Choroid plexus epithelial cell (primary cell): ENCODE measurements around the gene DTX2.
"Not testable (repeated sequence)": the region's sequence is repeated elsewhere in the genome, so short reads cannot be mapped to it uniquely, and the experiment has no call there.

ENCODE experiments used
- DNase-seq: peaks from one replicate; pipeline ENCODE4 v3.0.0-alpha.2; 2010; ENCODE audit warnings: low read depth
- H3K4me3 ChIP-seq: 2 replicates; pipeline ENCODE4 v1.5.1; 2011; ENCODE audit warnings: low read depth, mild to moderate bottlenecking, control low read depth, low read length, moderate library complexity
- CTCF ChIP-seq: conservative IDR thresholded peaks from 2 replicates; pipeline ENCODE4 v1.5.1; 2011; ENCODE audit warnings: low read depth, mild to moderate bottlenecking, control low read depth, inconsistent platforms, low read length, moderate library complexity

The DTX2 gene

GRCh38 chr7:76461464-76462101 lies at the start of gene DTX2:
DTX2 (plus strand) TSS chr7:76461709; CDS start chr7:76480510, 18,801 bp downstream.
- DNase-seq = not testable (repeated sequence)

GRCh38 chr7:76412249-76412648 lies 49.3 kb upstream of the DTX2 start:
- no peak for TF ChIP-seq CTCF
- no peak for DNase-seq
- H3K4me3 ChIP-seq = no peak overlapping the region

More at GRCh38 chr7:76461464-76462101, at the start of gene DTX2:
- peak within 1 kb of the TSS; percentile 56 for H3K4me3 ChIP-seq

- not testable (repeated sequence) for H3K4me3 ChIP-seq, DNase-seq
These were observed 43.7 kb upstream of the DTX2 start for GRCh38 chr7:76417654-76418310.

- DNase-seq = peak; percentile 97
- not testable (repeated sequence) for H3K4me3 ChIP-seq
These were observed 40.4 kb upstream of the DTX2 start for GRCh38 chr7:76421097-76421496.

GRCh38 chr7:76423666-76424412 lies 37.7 kb upstream of the DTX2 start:
- peak; percentile 21 for DNase-seq
- no peak overlapping the region for H3K4me3 ChIP-seq
- TF ChIP-seq CTCF = no peak

- no peak for DNase-seq
- TF ChIP-seq CTCF = no peak
- no peak within 1 kb of the TSS for H3K4me3 ChIP-seq
These were observed 36.9 kb upstream of the DTX2 start, which contains the start of gene ZP3 for GRCh38 chr7:76424413-76425111. ZP3 (plus strand) TSS chr7:76424950; CDS start chr7:76424965, 15 bp downstream.

- DNase-seq = no peak
- TF ChIP-seq CTCF = no peak
- H3K4me3 ChIP-seq = no peak overlapping the region
These were observed 36.4 kb upstream of the DTX2 start for GRCh38 chr7:76425156-76425555.

GRCh38 chr7:76425558-76425957 lies 36.0 kb upstream of the DTX2 start:
- H3K4me3 ChIP-seq, DNase-seq: not testable (repeated sequence)
